Measurements from ENCODE around the gene IRF2BPL.

Gene IRF2BPL

DNA sequence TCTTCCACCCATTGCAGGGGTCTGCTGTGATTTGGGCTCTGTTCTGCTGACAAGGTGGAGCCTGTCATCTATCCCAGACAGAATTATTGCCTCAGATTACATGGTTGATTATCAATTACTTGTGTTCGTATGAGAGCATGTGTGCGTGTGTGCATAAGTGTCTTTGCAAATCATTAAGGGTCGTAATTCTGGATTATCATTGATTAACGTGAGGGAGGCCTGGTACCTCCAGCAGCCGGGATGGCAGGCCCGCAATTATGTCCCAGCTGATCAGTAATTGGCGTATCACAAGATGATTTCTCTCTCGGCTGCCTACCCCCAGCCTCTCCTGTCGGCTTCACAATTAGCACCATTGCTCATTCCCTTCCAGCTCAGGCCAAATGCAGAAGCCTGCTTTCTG lies 29.6 kb upstream of the IRF2BPL start:
- Histone ChIP-seq H3K23ac (ENCODE audit: low read length) (no peak overlapping the region), H4K8ac (ENCODE audit: low read depth, low read length) (no peak overlapping the region), H3K27ac (ENCODE audit: low read depth, low read length) (no peak overlapping the region), H3K14ac (ENCODE audit: low read length) (no peak overlapping the region), H3K79me2 (ENCODE audit: control insufficient read depth, insufficient read depth, low read length, poor library complexity) (no peaks in the 10 kb centered on the region), H2AFZ (ENCODE audit: insufficient read depth, low read length, poor library complexity) (no peak overlapping the region), H2BK5ac (ENCODE audit: low read depth, low read length, poor library complexity) (no peak overlapping the region), H3K4me2 (ENCODE audit: low read length) (no peak overlapping the region), H3K9ac (ENCODE audit: low read length) (no peak overlapping the region), H3K4me3 (ENCODE audit: low read depth, low read length) (no peak overlapping the region), H4K91ac (ENCODE audit: low read depth, low read length) (no peak overlapping the region), H2AK5ac (ENCODE audit: low read length) (no peak overlapping the region), H2BK12ac (ENCODE audit: low read length) (no peak overlapping the region), H3K4me1 (ENCODE audit: control insufficient read depth in 1 of 2, insufficient read depth in 2 of 2, low read length in 2 of 2) (no peaks in the 10 kb centered on the region), H2BK120ac (ENCODE audit: insufficient read depth, low read length, poor library complexity) (no peak overlapping the region), H3K18ac (ENCODE audit: low read length) (no peak overlapping the region), H3K4ac (ENCODE audit: low read depth, low read length) (no peak overlapping the region), H3K36me3 (ENCODE audit: control insufficient read depth in 1 of 2, insufficient read depth in 2 of 2, low read length in 2 of 2) (no peaks in the 10 kb centered on the region), H3K27me3 (ENCODE audit: insufficient read depth, low read length) (no peaks in the 10 kb centered on the region), H3K9me3 (ENCODE audit: insufficient read depth, low read depth, low read length) (peaks cover 6% of the 10 kb centered on the region), H3K79me1 (ENCODE audit: low read length) (no peaks in the 10 kb centered on the region), H4K12ac (ENCODE audit: low read depth, low read length) (no peak overlapping the region)
- no CpG with 5 or more reads among the region's 9 CpGs for WGBS (ENCODE audit: extremely low coverage, insufficient coverage, insufficient read length)
- DNase-seq, result no peak

DNA sequence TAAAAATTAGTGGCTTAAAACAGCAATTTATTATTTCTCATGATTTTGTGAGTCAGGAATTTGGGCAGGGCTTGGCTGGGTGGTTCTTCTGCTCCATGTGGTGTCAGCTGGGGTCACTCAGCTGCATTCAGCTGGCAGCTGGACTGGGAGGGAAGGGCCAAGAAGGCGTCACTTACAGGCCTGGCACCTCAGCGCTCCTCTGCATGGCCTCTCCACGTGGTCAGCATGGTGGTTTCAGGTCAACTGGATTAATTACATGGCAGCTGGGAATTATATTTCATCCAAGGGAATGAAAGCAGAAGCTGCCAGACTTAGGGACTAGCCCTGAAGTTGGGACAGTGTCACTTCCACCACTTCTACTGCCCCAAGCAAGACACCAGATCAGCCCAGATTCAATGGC lies 27.5 kb upstream of the IRF2BPL start:
- WGBS (ENCODE audit: extremely low coverage, insufficient coverage, insufficient read length), result no CpG with 5 or more reads among the region's 3 CpGs
- no peak for DNase-seq
- Histone ChIP-seq H4K8ac (ENCODE audit: low read depth, low read length) (no peak overlapping the region), H3K9ac (ENCODE audit: low read length) (no peak overlapping the region), H3K4me1 (ENCODE audit: control insufficient read depth in 1 of 2, insufficient read depth in 2 of 2, low read length in 2 of 2) (peaks cover 5 to 7% of the 10 kb centered on the region in 2 experiments), H3K14ac (ENCODE audit: low read length) (no peak overlapping the region), H4K12ac (ENCODE audit: low read depth, low read length) (no peak overlapping the region), H4K91ac (ENCODE audit: low read depth, low read length) (no peak overlapping the region), H2AFZ (ENCODE audit: insufficient read depth, low read length, poor library complexity) (no peak overlapping the region), H2BK120ac (ENCODE audit: insufficient read depth, low read length, poor library complexity) (no peak overlapping the region), H2BK5ac (ENCODE audit: low read depth, low read length, poor library complexity) (no peak overlapping the region), H3K36me3 (ENCODE audit: control insufficient read depth in 1 of 2, insufficient read depth in 2 of 2, low read length in 2 of 2) (no peaks in the 10 kb centered on the region), H3K4me3 (ENCODE audit: low read depth, low read length) (no peak overlapping the region), H3K27me3 (ENCODE audit: insufficient read depth, low read length) (no peaks in the 10 kb centered on the region), H3K23ac (ENCODE audit: low read length) (no peak overlapping the region), H3K4me2 (ENCODE audit: low read length) (no peak overlapping the region), H2BK12ac (ENCODE audit: low read length) (no peak overlapping the region), H3K79me1 (ENCODE audit: low read length) (peaks cover 9% of the 10 kb centered on the region), H3K4ac (ENCODE audit: low read depth, low read length) (no peak overlapping the region), H3K27ac (ENCODE audit: low read depth, low read length) (no peak overlapping the region), H3K79me2 (ENCODE audit: control insufficient read depth, insufficient read depth, low read length, poor library complexity) (no peaks in the 10 kb centered on the region), H2AK5ac (ENCODE audit: low read length) (no peak overlapping the region), H3K18ac (ENCODE audit: low read length) (no peak overlapping the region), H3K9me3 (ENCODE audit: insufficient read depth, low read depth, low read length) (peaks cover 6% of the 10 kb centered on the region)

DNA sequence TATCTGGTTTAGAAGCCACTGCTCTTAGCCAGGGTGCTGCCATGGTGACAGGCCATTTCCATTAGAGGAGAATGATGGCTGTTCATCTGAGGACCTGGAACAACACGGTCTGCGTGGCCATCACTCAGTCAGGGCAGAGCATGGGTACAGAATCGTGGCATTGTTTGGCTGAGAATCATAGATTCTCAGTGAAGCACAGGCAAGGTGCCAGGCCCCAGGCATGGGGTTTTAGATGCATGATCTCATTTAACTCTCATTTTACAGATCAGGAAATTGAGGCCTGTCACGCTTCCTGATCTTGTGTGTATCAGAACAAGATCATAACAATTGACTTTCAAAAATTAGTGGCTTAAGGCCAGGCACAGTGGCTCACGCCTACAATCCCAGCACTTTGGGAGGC lies 26.8 kb upstream of the IRF2BPL start:
- H3K4me1 ChIP-seq (ENCODE audit: control insufficient read depth in 1 of 2, insufficient read depth in 2 of 2, low read length in 2 of 2), result peaks cover 5 to 7% of the 10 kb centered on the region in 2 experiments
- peaks cover 9% of the 10 kb centered on the region for H3K79me1 ChIP-seq (ENCODE audit: low read length)
- no peak overlapping the region for H3K4me2 ChIP-seq (ENCODE audit: low read length)
- no peak overlapping the region for H2AK5ac ChIP-seq (ENCODE audit: low read length)
- H3K27me3 ChIP-seq (ENCODE audit: insufficient read depth, low read length), result no peaks in the 10 kb centered on the region
- H3K79me2 ChIP-seq (ENCODE audit: control insufficient read depth, insufficient read depth, low read length, poor library complexity), result no peaks in the 10 kb centered on the region
- H2BK12ac ChIP-seq (ENCODE audit: low read length), result no peak overlapping the region
- H3K14ac ChIP-seq (ENCODE audit: low read length), result no peak overlapping the region
- no peak overlapping the region for H4K91ac ChIP-seq (ENCODE audit: low read depth, low read length)
- no peak overlapping the region for H2BK5ac ChIP-seq (ENCODE audit: low read depth, low read length, poor library complexity)
- H3K4me3 ChIP-seq (ENCODE audit: low read depth, low read length), result no peak overlapping the region
- DNase-seq, result no peak
- no CpG with 5 or more reads among the region's 5 CpGs for WGBS (ENCODE audit: extremely low coverage, insufficient coverage, insufficient read length)
- H2AFZ ChIP-seq (ENCODE audit: insufficient read depth, low read length, poor library complexity), result no peak overlapping the region
- H2BK120ac ChIP-seq (ENCODE audit: insufficient read depth, low read length, poor library complexity), result no peak overlapping the region
- no peak overlapping the region for H4K12ac ChIP-seq (ENCODE audit: low read depth, low read length)
- H3K18ac ChIP-seq (ENCODE audit: low read length), result no peak overlapping the region
- H3K4ac ChIP-seq (ENCODE audit: low read depth, low read length), result no peak overlapping the region
- no peaks in the 10 kb centered on the region for H3K36me3 ChIP-seq (ENCODE audit: control insufficient read depth in 1 of 2, insufficient read depth in 2 of 2, low read length in 2 of 2)
- H3K9ac ChIP-seq (ENCODE audit: low read length), result no peak overlapping the region
- H3K23ac ChIP-seq (ENCODE audit: low read length), result no peak overlapping the region
- peaks cover 6% of the 10 kb centered on the region for H3K9me3 ChIP-seq (ENCODE audit: insufficient read depth, low read depth, low read length)
- no peak overlapping the region for H4K8ac ChIP-seq (ENCODE audit: low read depth, low read length)
- H3K27ac ChIP-seq (ENCODE audit: low read depth, low read length), result no peak overlapping the region

DNA sequence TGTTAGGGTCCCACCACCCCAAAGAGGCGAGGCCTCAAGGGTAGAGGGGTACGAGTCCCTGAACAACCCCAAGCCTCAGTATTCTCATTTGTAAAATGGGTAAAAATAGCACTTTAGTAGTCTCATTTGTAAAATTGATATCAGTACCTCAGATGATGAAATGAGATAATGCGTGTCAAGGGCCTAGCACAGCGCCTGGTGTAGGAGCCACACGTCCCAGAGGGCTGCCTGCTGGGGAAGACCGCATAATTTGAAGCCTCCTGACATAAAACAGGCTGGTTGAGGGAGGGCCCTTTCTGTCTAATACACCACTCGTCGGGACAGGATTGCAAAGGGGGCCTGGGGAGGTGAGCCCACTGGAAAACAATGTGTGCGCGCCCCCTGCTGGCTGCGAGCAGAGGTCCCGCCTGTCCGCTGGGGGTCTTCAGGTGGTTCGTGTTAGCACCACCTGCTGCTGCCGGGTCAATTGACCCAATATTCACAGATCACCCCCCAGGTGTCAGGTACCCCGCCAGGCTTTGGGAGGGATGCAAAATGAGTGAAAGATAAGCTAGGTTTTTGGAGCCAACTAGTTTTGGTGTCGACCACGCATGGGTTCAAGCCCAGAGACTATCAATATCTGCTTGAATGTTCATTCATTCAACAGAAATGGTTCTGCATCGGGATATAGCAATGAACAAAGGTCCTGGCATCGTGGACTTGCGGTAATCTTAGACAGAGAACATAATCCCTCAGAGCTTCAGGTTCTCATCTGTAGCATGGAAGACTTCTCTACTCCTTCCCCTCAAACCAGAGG lies 24.7 kb upstream of the IRF2BPL start:
- Histone ChIP-seq H2BK12ac (ENCODE audit: low read length) (peak overlapping the region; percentile 90), H3K18ac (ENCODE audit: low read length) (no peak overlapping the region), H3K36me3 (ENCODE audit: control insufficient read depth in 1 of 2, insufficient read depth in 2 of 2, low read length in 2 of 2) (no peaks in the 10 kb centered on the region), H2AFZ (ENCODE audit: insufficient read depth, low read length, poor library complexity) (no peak overlapping the region), H3K27ac (ENCODE audit: low read depth, low read length) (no peak overlapping the region), H3K9me3 (ENCODE audit: insufficient read depth, low read depth, low read length) (peaks cover 6% of the 10 kb centered on the region), H3K79me2 (ENCODE audit: control insufficient read depth, insufficient read depth, low read length, poor library complexity) (no peaks in the 10 kb centered on the region), H2BK5ac (ENCODE audit: low read depth, low read length, poor library complexity) (peak overlapping the region; percentile 7), H3K23ac (ENCODE audit: low read length) (no peak overlapping the region), H3K4me3 (ENCODE audit: low read depth, low read length) (no peak overlapping the region), H3K27me3 (ENCODE audit: insufficient read depth, low read length) (no peaks in the 10 kb centered on the region), H4K12ac (ENCODE audit: low read depth, low read length) (no peak overlapping the region), H3K14ac (ENCODE audit: low read length) (no peak overlapping the region), H4K8ac (ENCODE audit: low read depth, low read length) (peak overlapping the region; percentile 34), H3K9ac (ENCODE audit: low read length) (no peak overlapping the region), H2AK5ac (ENCODE audit: low read length) (peak overlapping the region; percentile 90), H3K4me2 (ENCODE audit: low read length) (no peak overlapping the region), H3K4me1 (ENCODE audit: control insufficient read depth in 1 of 2, insufficient read depth in 2 of 2, low read length in 2 of 2) (peaks cover 5 to 7% of the 10 kb centered on the region in 2 experiments), H4K91ac (ENCODE audit: low read depth, low read length) (peak overlapping the region; percentile 82), H3K4ac (ENCODE audit: low read depth, low read length) (no peak overlapping the region), H2BK120ac (ENCODE audit: insufficient read depth, low read length, poor library complexity) (peak overlapping the region; percentile 77), H3K79me1 (ENCODE audit: low read length) (peaks cover 9% of the 10 kb centered on the region)
- DNase-seq, result peak; percentile 66 to 78
- no CpG with 5 or more reads among the region's 21 CpGs for WGBS (ENCODE audit: extremely low coverage, insufficient coverage, insufficient read length)
